ENCODE data around the gene ZNF490.

ZNF490 gene

GRCh38 chr19:12610540-12611360 lies at the start of gene ZNF490, which contains the start of gene ZNF791 (continued):
- TF ChIP-seq ATF2 (tag by site-specific recombination; IDR thresholded peaks at IDR 0.05; ENCODE audit: low read depth) (peak; percentile 75), WT1 (tag by site-specific recombination; IDR thresholded peaks at IDR 0.05) (0 out of 2 replicates have a peak, but pooled peaks have one; percentile 23), OSR2 (tag by site-specific recombination; IDR thresholded peaks at IDR 0.05) (peak; percentile 20; the same call in 1 of the 2 replicates), ZNF792 (tag by site-specific recombination; IDR thresholded peaks at IDR 0.05) (peak; percentile 83; the same call in 1 of the 2 replicates), KLF16 (tag by site-specific recombination; IDR thresholded peaks at IDR 0.05) (peak; percentile 30), ZNF341 (tag by site-specific recombination; IDR thresholded peaks at IDR 0.05; ENCODE audit: low read depth) (0 out of 2 replicates have a peak, but pooled peaks have one; percentile 11), ZNF335 (tag by site-specific recombination; conservative IDR thresholded peaks at IDR 0.05) (peak; percentile 91), ZNF660 (tag by site-specific recombination; IDR thresholded peaks at IDR 0.05) (peak; percentile 81), TRIM28 (IDR thresholded peaks at IDR 0.05; ENCODE audit: borderline replicate concordance, low read length) (peak; percentile 93), ZNF221 (tag by site-specific recombination; IDR thresholded peaks at IDR 0.05; ENCODE audit: borderline replicate concordance) (no peak), ZBTB48 (tag by site-specific recombination; IDR thresholded peaks at IDR 0.05) (peak; percentile 98), ZXDB (tag by site-specific recombination; IDR thresholded peaks at IDR 0.05) (peak; percentile 100), PATZ1 (tag by site-specific recombination; IDR thresholded peaks at IDR 0.05) (no peak), ZEB2 (tag by site-specific recombination; IDR thresholded peaks at IDR 0.05) (peak; percentile 56; the same call in 1 of the 2 replicates), KLF17 (tag by site-specific recombination; IDR thresholded peaks at IDR 0.05) (peak; percentile 47; the same call in 1 of the 2 replicates), SP7 (tag by site-specific recombination; IDR thresholded peaks at IDR 0.05) (peak; percentile 54; the same call in 1 of the 2 replicates), ZBTB20 (tag by site-specific recombination; IDR thresholded peaks at IDR 0.05) (peak; percentile 95), CTCF (tag by site-specific recombination; IDR thresholded peaks at IDR 0.05) (peak; percentile 83; the same call in 1 of the 2 replicates), ZNF404 (tag by site-specific recombination; IDR thresholded peaks at IDR 0.05) (no peak), ZNF580 (tag by site-specific recombination; IDR thresholded peaks at IDR 0.05) (peak; percentile 74; the same call in 1 of the 2 replicates), ZBTB21 (tag by site-specific recombination; IDR thresholded peaks at IDR 0.05) (peak; percentile 89), OVOL3 (tag by site-specific recombination; IDR thresholded peaks at IDR 0.05) (peak; percentile 31; the same call in 1 of the 2 replicates)
- TF ChIP-seq, protein P1, sequence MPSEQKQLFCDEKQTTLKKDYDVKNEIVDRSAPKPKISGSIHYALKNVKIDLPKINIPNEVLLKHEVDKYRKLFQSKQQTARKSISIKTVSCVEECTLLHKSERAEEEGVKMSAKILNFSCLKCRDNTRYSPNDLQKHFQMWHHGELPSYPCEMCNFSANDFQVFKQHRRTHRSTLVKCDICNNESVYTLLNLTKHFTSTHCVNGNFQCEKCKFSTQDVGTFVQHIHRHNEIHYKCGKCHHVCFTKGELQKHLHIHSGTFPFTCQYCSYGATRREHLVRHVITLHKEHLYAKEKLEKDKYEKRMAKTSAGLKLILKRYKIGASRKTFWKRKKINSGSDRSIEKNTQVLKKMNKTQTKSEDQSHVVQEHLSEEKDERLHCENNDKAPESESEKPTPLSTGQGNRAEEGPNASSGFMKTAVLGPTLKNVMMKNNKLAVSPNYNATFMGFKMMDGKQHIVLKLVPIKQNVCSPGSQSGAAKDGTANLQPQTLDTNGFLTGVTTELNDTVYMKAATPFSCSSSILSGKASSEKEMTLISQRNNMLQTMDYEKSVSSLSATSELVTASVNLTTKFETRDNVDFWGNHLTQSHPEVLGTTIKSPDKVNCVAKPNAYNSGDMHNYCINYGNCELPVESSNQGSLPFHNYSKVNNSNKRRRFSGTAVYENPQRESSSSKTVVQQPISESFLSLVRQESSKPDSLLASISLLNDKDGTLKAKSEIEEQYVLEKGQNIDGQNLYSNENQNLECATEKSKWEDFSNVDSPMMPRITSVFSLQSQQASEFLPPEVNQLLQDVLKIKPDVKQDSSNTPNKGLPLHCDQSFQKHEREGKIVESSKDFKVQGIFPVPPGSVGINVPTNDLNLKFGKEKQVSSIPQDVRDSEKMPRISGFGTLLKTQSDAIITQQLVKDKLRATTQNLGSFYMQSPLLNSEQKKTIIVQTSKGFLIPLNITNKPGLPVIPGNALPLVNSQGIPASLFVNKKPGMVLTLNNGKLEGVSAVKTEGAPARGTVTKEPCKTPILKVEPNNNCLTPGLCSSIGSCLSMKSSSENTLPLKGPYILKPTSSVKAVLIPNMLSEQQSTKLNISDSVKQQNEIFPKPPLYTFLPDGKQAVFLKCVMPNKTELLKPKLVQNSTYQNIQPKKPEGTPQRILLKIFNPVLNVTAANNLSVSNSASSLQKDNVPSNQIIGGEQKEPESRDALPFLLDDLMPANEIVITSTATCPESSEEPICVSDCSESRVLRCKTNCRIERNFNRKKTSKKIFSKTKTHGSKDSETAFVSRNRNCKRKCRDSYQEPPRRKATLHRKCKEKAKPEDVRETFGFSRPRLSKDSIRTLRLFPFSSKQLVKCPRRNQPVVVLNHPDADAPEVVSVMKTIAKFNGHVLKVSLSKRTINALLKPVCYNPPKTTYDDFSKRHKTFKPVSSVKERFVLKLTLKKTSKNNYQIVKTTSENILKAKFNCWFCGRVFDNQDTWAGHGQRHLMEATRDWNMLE (tag by site-specific recombination; conservative IDR thresholded peaks at IDR 0.05; ENCODE audit: low read depth), result peak; percentile 77
- TF ChIP-seq, protein P2, sequence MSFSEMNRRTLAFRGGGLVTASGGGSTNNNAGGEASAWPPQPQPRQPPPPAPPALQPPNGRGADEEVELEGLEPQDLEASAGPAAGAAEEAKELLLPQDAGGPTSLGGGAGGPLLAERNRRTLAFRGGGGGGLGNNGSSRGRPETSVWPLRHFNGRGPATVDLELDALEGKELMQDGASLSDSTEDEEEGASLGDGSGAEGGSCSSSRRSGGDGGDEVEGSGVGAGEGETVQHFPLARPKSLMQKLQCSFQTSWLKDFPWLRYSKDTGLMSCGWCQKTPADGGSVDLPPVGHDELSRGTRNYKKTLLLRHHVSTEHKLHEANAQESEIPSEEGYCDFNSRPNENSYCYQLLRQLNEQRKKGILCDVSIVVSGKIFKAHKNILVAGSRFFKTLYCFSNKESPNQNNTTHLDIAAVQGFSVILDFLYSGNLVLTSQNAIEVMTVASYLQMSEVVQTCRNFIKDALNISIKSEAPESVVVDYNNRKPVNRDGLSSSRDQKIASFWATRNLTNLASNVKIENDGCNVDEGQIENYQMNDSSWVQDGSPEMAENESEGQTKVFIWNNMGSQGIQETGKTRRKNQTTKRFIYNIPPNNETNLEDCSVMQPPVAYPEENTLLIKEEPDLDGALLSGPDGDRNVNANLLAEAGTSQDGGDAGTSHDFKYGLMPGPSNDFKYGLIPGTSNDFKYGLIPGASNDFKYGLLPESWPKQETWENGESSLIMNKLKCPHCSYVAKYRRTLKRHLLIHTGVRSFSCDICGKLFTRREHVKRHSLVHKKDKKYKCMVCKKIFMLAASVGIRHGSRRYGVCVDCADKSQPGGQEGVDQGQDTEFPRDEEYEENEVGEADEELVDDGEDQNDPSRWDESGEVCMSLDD (tag by site-specific recombination; IDR thresholded peaks at IDR 0.05), result peak; percentile 91
